AG09319 (cell line): Measurements from ENCODE around the gene METTL23.
"Not testable (repeated sequence)": the region's sequence is repeated elsewhere in the genome, so short reads cannot be mapped to it uniquely, and the experiment has no call there.

Source experiments
- DNase-seq: peaks from one replicate; pipeline ENCODE4 v3.0.0-alpha.2; 2010; ENCODE audit warnings: low read depth; ENCODE audit errors: extremely low read depth
- CTCF ChIP-seq: IDR thresholded peaks from 2 replicates; pipeline ENCODE4 v1.5.1; 2011; ENCODE audit warnings: low read depth, mild to moderate bottlenecking, inconsistent platforms, low read length, moderate library complexity

Gene METTL23

GRCh38 chr17:76716839-76717215 is 9.8 kb upstream of the METTL23 start:
- TF ChIP-seq CTCF: no peak
- DNase-seq: peak; percentile 73

- TF ChIP-seq CTCF: no peak
- DNase-seq: no peak
These were observed 8.1 kb upstream of the METTL23 start for GRCh38 chr17:76718516-76718915.

- TF ChIP-seq CTCF: no peak
- no peak for DNase-seq
These were observed 6.4 kb upstream of the METTL23 start for GRCh38 chr17:76720211-76720610.

- no peak for TF ChIP-seq CTCF
These were observed 5.7 kb upstream of the METTL23 start for GRCh38 chr17:76720941-76721340.

GRCh38 chr17:76721463-76721862 is 5.2 kb upstream of the METTL23 start:
- no peak for DNase-seq
- TF ChIP-seq CTCF: no peak

More at GRCh38 chr17:76720941-76721340, 5.7 kb upstream of the METTL23 start:
- no peak for DNase-seq

- no peak for TF ChIP-seq CTCF
- DNase-seq: no peak
These were observed 4.4 kb upstream of the METTL23 start for GRCh38 chr17:76722279-76722678.

GRCh38 chr17:76722977-76723376 is 3.7 kb upstream of the METTL23 start:
- DNase-seq: not testable (repeated sequence)

GRCh38 chr17:76723812-76724211 is 2.8 kb upstream of the METTL23 start:
- DNase-seq: no peak
- TF ChIP-seq CTCF: no peak
